Superior temporal gyrus (tissue), 1 donor: ENCODE data around the gene KRTAP10-4.
"Not testable (repeated sequence)": the region's sequence is repeated elsewhere in the genome, so short reads cannot be mapped to it uniquely, and the experiment has no call there.

Experiments
- DNase-seq: peaks from one replicate; pipeline ENCODE4 v3.0.0-alpha.2; 2016; ENCODE audit errors: extremely low spot score

Gene KRTAP10-4

GRCh38 chr21:44599264-44600029 lies 25.9 kb downstream of the KRTAP10-4 start:
- DNase-seq = no peak

GRCh38 chr21:44600118-44600978 lies 26.8 kb downstream of the KRTAP10-4 start, which contains the start of gene KRTAP10-7:
KRTAP10-7 (plus strand) TSS chr21:44600597; CDS start chr21:44600622, 25 bp downstream.
- DNase-seq = not testable (repeated sequence)

GRCh38 chr21:44601091-44601490 lies 27.6 kb downstream of the KRTAP10-4 start:
- not testable (repeated sequence) for DNase-seq

- no peak for DNase-seq
Observed at GRCh38 chr21:44601596-44602462, 28.3 kb downstream of the KRTAP10-4 start.

GRCh38 chr21:44602463-44602850 lies 28.9 kb downstream of the KRTAP10-4 start:
- DNase-seq = no peak

GRCh38 chr21:44603109-44603875 lies 29.8 kb downstream of the KRTAP10-4 start:
- no peak for DNase-seq

GRCh38 chr21:44603911-44604310 lies 30.4 kb downstream of the KRTAP10-4 start:
- no peak for DNase-seq

- no peak for DNase-seq
Observed at GRCh38 chr21:44606495-44606894, 33.0 kb downstream of the KRTAP10-4 start.

- no peak for DNase-seq
Observed at GRCh38 chr21:44609193-44609592, 35.7 kb downstream of the KRTAP10-4 start.

- not testable (repeated sequence) for DNase-seq
Observed at GRCh38 chr21:44610157-44610843, 36.8 kb downstream of the KRTAP10-4 start.

- no peak for DNase-seq
Observed at GRCh38 chr21:44611551-44611950, 38.0 kb downstream of the KRTAP10-4 start.

GRCh38 chr21:44612029-44612486 lies 38.5 kb downstream of the KRTAP10-4 start, which contains the start of gene KRTAP10-8:
KRTAP10-8 (plus strand) TSS chr21:44612079; CDS start chr21:44612101, 22 bp downstream.
- DNase-seq = no peak

- no peak for DNase-seq
Observed at GRCh38 chr21:44612669-44613229, 39.2 kb downstream of the KRTAP10-4 start.

GRCh38 chr21:44613386-44614155 lies 40.0 kb downstream of the KRTAP10-4 start:
- DNase-seq = no peak

GRCh38 chr21:44614161-44614631 lies 40.7 kb downstream of the KRTAP10-4 start:
- no peak for DNase-seq

- no peak for DNase-seq
Observed at GRCh38 chr21:44614961-44615391, 41.4 kb downstream of the KRTAP10-4 start.

- no peak for DNase-seq
Observed at GRCh38 chr21:44615466-44615865, 41.9 kb downstream of the KRTAP10-4 start.

- DNase-seq = no peak
Observed at GRCh38 chr21:44615911-44616590, 42.5 kb downstream of the KRTAP10-4 start.
